ENCODE measurements around the gene MAP9.
"Not testable (repeated sequence)": the region's sequence is repeated elsewhere in the genome, so short reads cannot be mapped to it uniquely, and the experiment has no call there.

MAP9 gene

GRCh38 chr4:155376387-155377268 lies at the start of gene MAP9:
Gene MAP9 (minus strand): TSS chr4:155376965. CDS start chr4:155375850, 1,115 bp downstream.
- Mint-ChIP-seq H3K36me3 (peaks cover 6% of the 10 kb centered on the region), H3K4me1 (ENCODE audit: low read depth) (peaks cover 20% of the 10 kb centered on the region), H3K4me3 (peak within 1 kb of the TSS; percentile 91), H3K9me3 (ENCODE audit: low read depth) (no peaks in the 10 kb centered on the region), H3K27ac (peak within 1 kb of the TSS; percentile 61), H3K27me3 (no peaks in the 10 kb centered on the region)

GRCh38 chr4:155424778-155425177 lies 48.0 kb upstream of the MAP9 start:
- H3K4me1 Mint-ChIP-seq (ENCODE audit: low read depth); H3K27me3 Mint-ChIP-seq; H3K27ac Mint-ChIP-seq; H3K4me3 Mint-ChIP-seq; H3K36me3 Mint-ChIP-seq; H3K9me3 Mint-ChIP-seq (ENCODE audit: low read depth): not testable (repeated sequence)

DNA sequence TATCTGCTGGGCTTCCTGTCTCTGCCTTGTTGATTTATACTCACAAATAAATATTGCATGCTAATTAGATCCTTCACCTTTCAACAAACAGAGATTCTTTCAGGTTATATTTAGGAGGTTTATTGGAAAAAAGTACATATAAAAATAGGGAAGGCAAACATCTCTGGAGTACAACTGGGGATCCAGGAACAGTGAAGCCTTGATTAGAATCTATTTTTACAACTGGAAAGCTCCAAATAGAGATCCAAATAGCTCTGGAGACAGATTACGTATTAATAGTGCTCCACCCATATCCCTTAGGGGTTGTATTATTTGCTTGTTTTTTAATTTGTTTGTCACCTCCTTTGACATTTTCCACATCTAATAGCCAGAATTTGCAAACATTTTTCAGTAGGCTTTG lies 46.9 kb upstream of the MAP9 start:
- no peak overlapping the region for H3K27ac Mint-ChIP-seq
- peaks cover 2% of the 10 kb centered on the region for H3K36me3 Mint-ChIP-seq
- peaks cover 5% of the 10 kb centered on the region for H3K27me3 Mint-ChIP-seq
- no peaks in the 10 kb centered on the region for H3K4me1 Mint-ChIP-seq (ENCODE audit: low read depth)
- H3K9me3 Mint-ChIP-seq (ENCODE audit: low read depth), result peaks cover 3% of the 10 kb centered on the region
- H3K4me3 Mint-ChIP-seq, result no peak overlapping the region

DNA sequence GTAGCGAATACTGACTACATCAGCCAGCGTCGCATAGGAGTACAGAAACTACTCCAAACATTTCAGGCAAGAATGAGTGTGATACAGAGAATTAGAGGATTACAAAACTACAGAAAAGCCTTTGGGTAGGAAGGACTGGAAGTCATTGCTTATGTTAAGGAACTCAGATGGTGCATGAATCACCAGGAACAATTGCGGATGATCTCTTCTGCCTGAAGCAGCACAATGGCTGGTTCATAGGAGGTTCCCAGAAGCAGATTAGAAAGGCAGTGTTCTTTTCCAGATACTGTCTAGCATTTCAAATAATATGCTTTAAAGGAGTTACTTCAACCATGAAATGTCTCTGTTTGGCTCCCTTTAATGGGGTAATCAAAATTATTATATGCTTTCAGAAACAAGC lies 42.5 kb upstream of the MAP9 start:
- no peak overlapping the region for H3K27ac Mint-ChIP-seq
- H3K36me3 Mint-ChIP-seq, result no peaks in the 10 kb centered on the region
- no peak overlapping the region for H3K4me3 Mint-ChIP-seq
- H3K4me1 Mint-ChIP-seq (ENCODE audit: low read depth), result no peaks in the 10 kb centered on the region
- H3K27me3 Mint-ChIP-seq, result peaks cover 5% of the 10 kb centered on the region
- no peaks in the 10 kb centered on the region for H3K9me3 Mint-ChIP-seq (ENCODE audit: low read depth)

DNA sequence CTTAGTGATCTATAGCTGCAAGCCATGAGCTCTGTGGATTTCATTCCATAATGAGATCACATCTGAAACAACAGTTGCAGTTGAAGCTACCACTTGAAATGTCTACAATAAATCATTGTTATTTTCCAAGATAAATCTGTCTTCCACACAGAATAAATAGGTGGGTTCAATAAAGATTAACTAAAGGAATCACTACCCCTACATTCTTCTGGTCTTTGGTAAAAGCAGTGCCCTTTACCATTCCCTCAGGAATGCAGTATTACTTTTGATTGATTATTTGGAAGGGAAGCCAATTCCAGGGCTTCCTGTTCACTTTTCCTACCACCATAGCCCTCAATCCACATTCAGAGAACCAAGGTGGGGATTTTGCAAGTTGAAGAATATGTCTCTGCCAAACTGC lies 38.9 kb upstream of the MAP9 start:
- no peak overlapping the region for H3K27ac Mint-ChIP-seq

GRCh38 chr4:155413451-155413850 lies 36.7 kb upstream of the MAP9 start:
- H3K36me3 Mint-ChIP-seq, result no peaks in the 10 kb centered on the region
- H3K27ac Mint-ChIP-seq, result no peak overlapping the region
- H3K4me1 Mint-ChIP-seq (ENCODE audit: low read depth), result no peaks in the 10 kb centered on the region
- peaks cover 3% of the 10 kb centered on the region for H3K27me3 Mint-ChIP-seq
- H3K9me3 Mint-ChIP-seq (ENCODE audit: low read depth), result no peaks in the 10 kb centered on the region
- H3K4me3 Mint-ChIP-seq, result no peak overlapping the region

More for the DNA sequence above, 38.9 kb upstream of the MAP9 start:
- Mint-ChIP-seq H3K9me3 (ENCODE audit: low read depth) (no peaks in the 10 kb centered on the region), H3K36me3 (no peaks in the 10 kb centered on the region), H3K4me3 (no peak overlapping the region), H3K27me3 (peaks cover 3% of the 10 kb centered on the region), H3K4me1 (ENCODE audit: low read depth) (no peaks in the 10 kb centered on the region)

- Mint-ChIP-seq H3K27me3 (peaks cover 9% of the 10 kb centered on the region), H3K9me3 (ENCODE audit: low read depth) (no peaks in the 10 kb centered on the region), H3K36me3 (no peaks in the 10 kb centered on the region), H3K27ac (no peak overlapping the region), H3K4me1 (ENCODE audit: low read depth) (no peaks in the 10 kb centered on the region), H3K4me3 (no peak overlapping the region)
Measured at GRCh38 chr4:155411546-155411945, 34.8 kb upstream of the MAP9 start.

GRCh38 chr4:155408796-155409195 lies 32.0 kb upstream of the MAP9 start:
- peaks cover 9% of the 10 kb centered on the region for H3K27me3 Mint-ChIP-seq
- no peak overlapping the region for H3K4me3 Mint-ChIP-seq
- H3K36me3 Mint-ChIP-seq, result no peaks in the 10 kb centered on the region
- no peaks in the 10 kb centered on the region for H3K4me1 Mint-ChIP-seq (ENCODE audit: low read depth)
- no peak overlapping the region for H3K27ac Mint-ChIP-seq
- H3K9me3 Mint-ChIP-seq (ENCODE audit: low read depth), result no peaks in the 10 kb centered on the region

DNA sequence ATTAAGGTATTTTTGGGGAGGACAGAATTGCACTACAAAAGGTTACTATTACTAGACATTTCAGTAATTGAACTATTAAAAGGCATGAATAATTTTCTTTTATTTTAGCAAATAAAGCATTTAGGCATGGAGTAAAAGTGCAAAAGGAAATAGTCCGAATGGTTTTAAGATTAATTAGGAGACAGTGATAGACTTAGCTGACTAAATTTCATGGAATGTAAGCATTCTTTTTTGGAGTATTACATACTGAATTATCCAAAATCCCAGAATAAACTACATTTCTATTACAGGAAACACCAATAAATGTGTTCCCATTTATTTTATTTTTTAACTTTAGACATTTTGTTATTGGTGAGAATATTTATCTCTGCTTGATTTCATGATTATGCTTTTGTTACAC lies 30.7 kb upstream of the MAP9 start:
- Mint-ChIP-seq H3K27me3 (peaks cover 9% of the 10 kb centered on the region), H3K9me3 (ENCODE audit: low read depth) (no peaks in the 10 kb centered on the region), H3K36me3 (no peaks in the 10 kb centered on the region), H3K27ac (no peak overlapping the region), H3K4me3 (no peak overlapping the region), H3K4me1 (ENCODE audit: low read depth) (no peaks in the 10 kb centered on the region)

DNA sequence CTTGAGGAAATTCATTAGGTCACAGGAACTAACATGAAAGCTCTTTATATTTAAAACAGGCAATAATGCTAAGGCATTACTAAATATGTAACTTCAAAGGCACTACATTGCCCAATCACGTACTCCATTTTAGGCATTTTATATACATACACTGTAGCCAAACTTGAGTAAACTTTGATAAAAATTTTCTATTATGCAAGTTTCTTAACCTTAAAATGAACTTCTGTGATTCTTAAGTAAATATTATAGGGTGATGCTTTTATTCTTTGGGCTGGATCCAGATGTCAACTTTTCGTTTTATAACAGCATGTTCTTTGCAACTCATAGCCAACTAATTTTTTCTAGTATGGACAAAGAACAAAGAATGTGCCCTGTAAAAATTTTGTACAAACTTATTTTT lies 28.3 kb upstream of the MAP9 start:
- no peaks in the 10 kb centered on the region for H3K4me1 Mint-ChIP-seq (ENCODE audit: low read depth)
- no peaks in the 10 kb centered on the region for H3K9me3 Mint-ChIP-seq (ENCODE audit: low read depth)
- no peak overlapping the region for H3K4me3 Mint-ChIP-seq
- no peak overlapping the region for H3K27ac Mint-ChIP-seq
- H3K36me3 Mint-ChIP-seq, result no peaks in the 10 kb centered on the region
- peaks cover 6% of the 10 kb centered on the region for H3K27me3 Mint-ChIP-seq

DNA sequence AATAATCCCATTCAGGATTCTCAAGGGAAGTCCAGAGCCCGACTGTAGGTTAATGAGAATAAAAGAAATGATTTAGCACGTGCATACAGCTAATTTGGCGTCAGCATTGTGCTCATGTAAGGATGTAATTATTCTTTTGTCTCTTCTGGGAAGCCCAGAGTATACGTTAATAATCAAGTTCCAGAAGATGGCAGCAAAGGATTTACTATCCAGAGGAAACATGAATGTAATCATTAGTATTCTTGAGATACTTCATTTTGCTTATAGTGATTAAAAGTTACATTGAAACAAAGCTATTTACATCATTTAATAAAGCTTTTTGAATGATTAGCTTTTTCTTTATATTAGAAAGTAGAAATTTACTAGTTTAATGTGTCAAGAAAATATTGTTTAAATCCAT lies 27.1 kb upstream of the MAP9 start:
- Mint-ChIP-seq H3K9me3 (ENCODE audit: low read depth) (no peaks in the 10 kb centered on the region), H3K36me3 (no peaks in the 10 kb centered on the region), H3K27ac (no peak overlapping the region), H3K4me1 (ENCODE audit: low read depth) (no peaks in the 10 kb centered on the region), H3K27me3 (peaks cover 6% of the 10 kb centered on the region), H3K4me3 (no peak overlapping the region)

DNA sequence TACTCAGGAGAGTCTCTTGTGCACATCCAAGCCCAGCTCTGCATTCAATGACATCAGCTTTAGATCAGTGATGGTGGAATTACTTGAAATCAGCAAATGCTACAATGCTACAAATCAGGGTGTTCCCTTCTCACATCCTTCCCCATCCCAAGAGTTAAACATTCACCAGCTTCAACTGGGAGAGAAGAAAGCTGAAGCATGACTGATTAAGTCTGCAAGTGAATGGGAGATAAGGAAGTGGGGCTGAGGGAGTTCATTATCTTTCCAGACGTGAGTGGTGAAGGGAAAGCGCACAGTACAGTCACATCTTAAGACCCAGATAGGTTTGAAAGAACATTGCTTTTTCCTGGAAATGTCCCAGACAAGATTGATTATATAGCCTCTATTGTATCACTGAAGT lies 26.2 kb upstream of the MAP9 start:
- H3K4me3 Mint-ChIP-seq, result no peak overlapping the region
- no peaks in the 10 kb centered on the region for H3K36me3 Mint-ChIP-seq
- no peaks in the 10 kb centered on the region for H3K4me1 Mint-ChIP-seq (ENCODE audit: low read depth)
- no peak overlapping the region for H3K27ac Mint-ChIP-seq
- peaks cover 7% of the 10 kb centered on the region for H3K27me3 Mint-ChIP-seq
- H3K9me3 Mint-ChIP-seq (ENCODE audit: low read depth), result no peaks in the 10 kb centered on the region

DNA sequence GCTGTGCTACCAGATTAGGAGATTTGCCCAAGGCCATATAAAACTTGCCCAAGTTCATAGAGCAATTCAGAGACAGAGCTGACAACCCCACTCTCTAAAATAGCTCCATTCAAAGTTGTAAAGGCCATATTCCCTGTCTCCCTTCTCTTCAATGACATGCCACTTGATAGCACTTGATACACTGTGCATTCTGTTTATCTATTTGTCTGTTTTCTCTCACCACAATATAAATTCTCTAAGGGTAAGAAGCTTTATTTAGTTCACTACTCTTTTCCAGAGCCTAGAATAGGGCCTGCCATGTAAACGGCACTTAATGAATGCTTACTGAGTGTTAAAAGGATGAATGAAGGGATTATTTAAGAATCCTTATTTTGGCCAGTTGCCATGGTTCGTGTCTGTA lies 24.1 kb upstream of the MAP9 start:
- Mint-ChIP-seq H3K27ac (no peak overlapping the region), H3K4me1 (ENCODE audit: low read depth) (no peaks in the 10 kb centered on the region), H3K27me3 (peaks cover 9% of the 10 kb centered on the region), H3K4me3 (no peak overlapping the region), H3K36me3 (no peaks in the 10 kb centered on the region), H3K9me3 (ENCODE audit: low read depth) (no peaks in the 10 kb centered on the region)

- H3K27me3 Mint-ChIP-seq, result peaks cover 11% of the 10 kb centered on the region
- no peak overlapping the region for H3K27ac Mint-ChIP-seq
- H3K4me3 Mint-ChIP-seq, result no peak overlapping the region
- no peaks in the 10 kb centered on the region for H3K9me3 Mint-ChIP-seq (ENCODE audit: low read depth)
- H3K4me1 Mint-ChIP-seq (ENCODE audit: low read depth), result no peaks in the 10 kb centered on the region
- H3K36me3 Mint-ChIP-seq, result no peaks in the 10 kb centered on the region
Measured at GRCh38 chr4:155399974-155400697, 23.4 kb upstream of the MAP9 start.

DNA sequence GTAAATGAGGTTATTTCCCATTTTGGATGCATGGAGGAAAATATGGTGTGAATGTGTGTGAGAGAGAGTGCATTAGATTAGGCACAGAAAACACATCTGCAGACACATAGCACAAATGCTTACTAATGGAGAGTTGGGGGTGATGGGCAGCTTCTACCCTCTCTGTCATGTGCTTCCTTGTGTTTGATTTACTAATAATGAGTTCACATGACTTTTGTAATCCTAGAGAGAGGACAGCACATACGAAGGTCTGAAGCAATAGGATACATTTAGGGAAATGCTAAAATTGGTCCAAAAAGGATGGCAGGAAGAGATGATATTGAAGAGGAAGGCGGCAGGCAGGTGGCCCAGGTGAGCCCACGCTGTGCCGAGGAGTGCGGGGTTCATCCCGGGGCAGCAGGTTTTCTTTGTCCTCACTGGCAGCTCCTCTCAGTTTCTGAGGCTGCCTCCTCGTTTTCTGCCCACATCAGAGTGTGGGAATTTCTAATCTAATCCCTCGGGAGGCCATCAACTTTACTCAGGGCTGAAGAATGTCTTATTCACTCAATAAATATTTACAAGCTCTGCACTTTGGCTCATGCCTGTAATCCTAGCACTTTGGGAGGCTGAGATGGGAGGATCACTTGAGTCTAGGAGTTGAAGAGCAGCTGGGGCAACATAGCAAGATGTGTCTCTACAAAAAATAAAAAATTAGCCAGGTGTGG lies 15.9 kb upstream of the MAP9 start:
- no peaks in the 10 kb centered on the region for H3K36me3 Mint-ChIP-seq
- no peaks in the 10 kb centered on the region for H3K4me1 Mint-ChIP-seq (ENCODE audit: low read depth)
- H3K27ac Mint-ChIP-seq, result no peak overlapping the region
- peaks cover 16% of the 10 kb centered on the region for H3K27me3 Mint-ChIP-seq
- H3K9me3 Mint-ChIP-seq (ENCODE audit: low read depth), result no peaks in the 10 kb centered on the region
- H3K4me3 Mint-ChIP-seq, result no peak overlapping the region
